Measurements from ENCODE around the gene MYOM1.

GRCh38 chr18:3054214-3054613 lies 165.6 kb downstream of the MYOM1 start:
- no peak for TF ChIP-seq POLR2AphosphoS5 (IDR thresholded peaks at IDR 0.05)
- TF ChIP-seq, protein P1, sequence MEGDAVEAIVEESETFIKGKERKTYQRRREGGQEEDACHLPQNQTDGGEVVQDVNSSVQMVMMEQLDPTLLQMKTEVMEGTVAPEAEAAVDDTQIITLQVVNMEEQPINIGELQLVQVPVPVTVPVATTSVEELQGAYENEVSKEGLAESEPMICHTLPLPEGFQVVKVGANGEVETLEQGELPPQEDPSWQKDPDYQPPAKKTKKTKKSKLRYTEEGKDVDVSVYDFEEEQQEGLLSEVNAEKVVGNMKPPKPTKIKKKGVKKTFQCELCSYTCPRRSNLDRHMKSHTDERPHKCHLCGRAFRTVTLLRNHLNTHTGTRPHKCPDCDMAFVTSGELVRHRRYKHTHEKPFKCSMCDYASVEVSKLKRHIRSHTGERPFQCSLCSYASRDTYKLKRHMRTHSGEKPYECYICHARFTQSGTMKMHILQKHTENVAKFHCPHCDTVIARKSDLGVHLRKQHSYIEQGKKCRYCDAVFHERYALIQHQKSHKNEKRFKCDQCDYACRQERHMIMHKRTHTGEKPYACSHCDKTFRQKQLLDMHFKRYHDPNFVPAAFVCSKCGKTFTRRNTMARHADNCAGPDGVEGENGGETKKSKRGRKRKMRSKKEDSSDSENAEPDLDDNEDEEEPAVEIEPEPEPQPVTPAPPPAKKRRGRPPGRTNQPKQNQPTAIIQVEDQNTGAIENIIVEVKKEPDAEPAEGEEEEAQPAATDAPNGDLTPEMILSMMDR (IDR thresholded peaks at IDR 0.05) = no peak
